PC-3 (cell line): ENCODE data around the gene STAG3. TPM values are rescaled to one million over a fixed set of nuclear protein-coding genes. Genes with fewer than 3 reads are reported as not detected.
"Not testable (repeated sequence)": the region's sequence is repeated elsewhere in the genome, so short reads cannot be mapped to it uniquely, and the experiment has no call there.

Experiments
- ATAC-seq: fragments of 200-7000 bp; cut with Tn5 transposase; 2 replicates; pipeline ENCODE4 v1.9.1; 2020; ENCODE audit warnings: mild to moderate bottlenecking, moderate library complexity
- Bru-seq: library from RNA; stranded (reverse); fragments of 400-500 nt; gene quantifications from one replicate; lab custom pipeline; 2021; lab: Mats Ljungman, UMichigan
- BruChase-seq, 2 experiments: library from RNA; stranded (reverse); fragments of 400-500 nt; gene quantifications; one replicate each; lab custom pipeline; 2021; lab: Mats Ljungman, UMichigan
- BruUV-seq: library from RNA; stranded (reverse); fragments of 400-500 nt; replicated peaks from 2 replicates; lab custom pipeline; 2021; lab: Mats Ljungman, UMichigan
- CTCF ChIA-PET: fragments of 300-600 bp; sonication (Branson Sonifier 250); formaldehyde crosslinking; loops from one replicate; lab custom pipeline; 2022; ENCODE audit warnings: antibody characterized with exemption; lab: Charles Lee
- POLR2A ChIA-PET: fragments of 300-600 bp; sonication (Branson Sonifier 250); formaldehyde crosslinking; loops from one replicate; lab custom pipeline; 2022; ENCODE audit warnings: antibody characterized with exemption; ENCODE audit not compliant: unreplicated experiment; lab: Charles Lee
- DNase-seq: peaks from one replicate; pipeline ENCODE4 v3.0.0-alpha.2; 2015
- H2AFZ ChIP-seq: fragments of 300-600 bp; sonication (generic); 2 replicates; pipeline ENCODE4 v1.6.0; 2016; ENCODE audit warnings: antibody characterized with exemption, low read length
- H3F3A ChIP-seq: fragments of 300-600 bp; sonication (generic); one replicate; pipeline ENCODE4 v1.6.0; 2017; ENCODE audit warnings: antibody characterized with exemption, low read length, control low read depth, mild to moderate bottlenecking; ENCODE audit not compliant: unreplicated experiment
- H3K27ac ChIP-seq: fragments of 300-600 bp; sonication (generic); 2 replicates; pipeline ENCODE4 v1.5.1; 2016; ENCODE audit warnings: mild to moderate bottlenecking, low read length
- H3K27me3 ChIP-seq: fragments of 300-600 bp; sonication (generic); 2 replicates; pipeline ENCODE4 v1.6.1; 2016; ENCODE audit warnings: low read length, mixed read lengths
- H3K36me3 ChIP-seq: fragments of 300-600 bp; sonication (generic); 2 replicates; pipeline ENCODE4 v1.6.1; 2016; ENCODE audit warnings: low read depth, mixed run types, low read length, mixed read lengths
- H3K4me1 ChIP-seq: fragments of 300-600 bp; sonication (generic); 2 replicates; pipeline ENCODE4 v1.5.1; 2016; ENCODE audit warnings: low read length; ENCODE audit not compliant: insufficient read depth
- H3K4me2 ChIP-seq: fragments of 300-600 bp; sonication (generic); 2 replicates; pipeline ENCODE4 v1.6.0; 2016; ENCODE audit warnings: low read length
- H3K4me3 ChIP-seq: fragments of 300-600 bp; sonication (generic); 2 replicates; pipeline ENCODE4 v1.5.1; 2016; ENCODE audit warnings: mild to moderate bottlenecking, low read length, mixed read lengths
- H3K79me2 ChIP-seq: fragments of 300-600 bp; sonication (generic); 2 replicates; pipeline ENCODE4 v1.6.1; 2017; ENCODE audit warnings: low read length, mixed read lengths
- H3K9ac ChIP-seq: fragments of 300-600 bp; sonication (generic); 2 replicates; pipeline ENCODE4 v1.6.0; 2016; ENCODE audit warnings: mild to moderate bottlenecking, low read length
- H3K9me2 ChIP-seq: fragments of 300-600 bp; sonication (generic); replicated peaks from 2 replicates; pipeline ENCODE4 v1.6.1; 2016; ENCODE audit warnings: mixed run types, low read length, mixed read lengths
- H3K9me3 ChIP-seq: fragments of 300-600 bp; sonication (generic); 2 replicates; pipeline ENCODE4 v1.6.1; 2016; ENCODE audit warnings: low read length, mixed read lengths
- H4K20me1 ChIP-seq: fragments of 300-600 bp; sonication (generic); 2 replicates; pipeline ENCODE4 v1.6.1; 2016; ENCODE audit warnings: low read length, mixed read lengths
- CTCF ChIP-seq: fragments of 300-600 bp; sonication (generic); conservative IDR thresholded peaks from 2 replicates; pipeline ENCODE4 v1.5.1; 2017; ENCODE audit warnings: antibody characterized with exemption, low read depth, mild to moderate bottlenecking, low read length
- EZH2 ChIP-seq: fragments of 300-600 bp; sonication (generic); IDR thresholded peaks from one replicate; pipeline ENCODE4 v1.6.1; 2017; ENCODE audit warnings: antibody characterized with exemption, mild to moderate bottlenecking, low read length; ENCODE audit not compliant: unreplicated experiment
- EZH2phosphoT487 ChIP-seq: fragments of 300-600 bp; sonication (generic); IDR thresholded peaks from 2 replicates; pipeline ENCODE4 v1.6.1; 2018; ENCODE audit warnings: mild to moderate bottlenecking, antibody characterized with exemption, low read length, borderline replicate concordance
- intact Hi-C: fragments of 100-400 bp; cut with micrococcal nuclease; formaldehyde crosslinking; loops from 2 replicates; pipeline ENCODE4 v1.9.0; 2023
- long read RNA-seq: library from polyadenylated mRNA; unstranded; transcript quantifications from one replicate; pipeline ENCODE4 v2.0.0, GENCODE V29; 2021; ENCODE audit not compliant: unreplicated experiment
- total RNA-seq: library from RNA; depleted of rRNA; stranded (reverse); fragments of >200 nt; gene quantifications from 2 replicates; pipeline ENCODE4 v1.2.3, GENCODE V29; 2014; rRNA removed

Gene STAG3
- total RNA-seq (0.07 and 1.2 TPM in 2 replicates), Bru-seq, nascent RNA (percentile 13 among the genes with signal in this experiment), BruChase-seq, experiment 1, labeled RNA remaining after a 6-hour chase (percentile 27 among the genes with signal in this experiment), BruChase-seq, experiment 2, labeled RNA remaining after a 2-hour chase (percentile 16 among the genes with signal in this experiment)
- long read RNA-seq, partial matches to known transcripts: 0 of 6 reads
- long read RNA-seq, other reads (novel, unspliced or antisense): 6 of 6 reads

- ChIA-PET POLR2A (interaction anchor here (0.6 kb wide), 1 partner anchor 75 kb away, joined by 7 read pairs; no protein-coding TSS in a partner anchor), CTCF (no interaction called here)
- Histone ChIP-seq H3K4me2 (peak within 1 kb of the TSS; percentile 96), H3K79me2 (no peaks in the 10 kb centered on the region), H3K27me3 (no peaks in the 10 kb centered on the region), H3K36me3 (no peaks in the 10 kb centered on the region), H3K27ac (no peak within 1 kb of the TSS), H3K9me2 (no peaks in the 10 kb centered on the region), H3K9ac (peak within 1 kb of the TSS; percentile 63), H4K20me1 (no peaks in the 10 kb centered on the region), H2AFZ (peak within 1 kb of the TSS; percentile 97), H3F3A (no peaks in the 10 kb centered on the region), H3K4me3 (peak within 1 kb of the TSS; percentile 84), H3K9me3 (no peaks in the 10 kb centered on the region), H3K4me1 (peaks cover 6% of the 10 kb centered on the region; the same call in 1 of the 2 replicates)
- DNase-seq (peak; percentile 93), ATAC-seq (peak; percentile 96)
- BruUV-seq: no TSS peak
- TF ChIP-seq CTCF: no peak
- no peak for TF ChIP-seq EZH2
- TF ChIP-seq EZH2phosphoT487: no peak
- intact Hi-C loops: loop anchor here (2.0 kb wide), 1 partner anchor 15 kb away; no protein-coding TSS in a partner anchor
These were observed at the start of gene STAG3, which contains the start of gene GPC2 for GRCh38 chr7:100177045-100178001. Gene STAG3, plus strand, starts transcription at chr7:100177918. Its CDS starts 2,639 bp downstream, at chr7:100180557. Gene GPC2, minus strand, starts transcription at chr7:100177381. Its CDS starts 182 bp downstream, at chr7:100177199.

GRCh38 chr7:100128637-100128963 is 49.1 kb upstream of the STAG3 start:
- ATAC-seq (no peak), DNase-seq (no peak)
- H3K27ac ChIP-seq: no peak overlapping the region
- no peaks in the 10 kb centered on the region for H3K36me3 ChIP-seq
- H3K4me2 ChIP-seq: peak overlapping the region; percentile 93
- no peak overlapping the region for H2AFZ ChIP-seq
- TF ChIP-seq EZH2phosphoT487: no peak
- TF ChIP-seq EZH2: no peak
- TF ChIP-seq CTCF: no peak
- no peak overlapping the region for H3K9ac ChIP-seq
- 0 out of 2 replicates have a peak, but pooled peaks cover 4% of the 10 kb centered on the region for H3K4me1 ChIP-seq
- no peaks in the 10 kb centered on the region for H3K9me2 ChIP-seq
- H3K9me3 ChIP-seq: no peaks in the 10 kb centered on the region
- H3K4me3 ChIP-seq: no peak overlapping the region
- intact Hi-C loops: loop anchor here (5.0 kb wide), 1 partner anchor 46 kb away; the partner anchor contains the start of gene ZNF3
- 0 out of 2 replicates have a peak, but pooled peaks cover 5% of the 10 kb centered on the region for H3K79me2 ChIP-seq
- H3F3A ChIP-seq: no peaks in the 10 kb centered on the region
- no peaks in the 10 kb centered on the region for H4K20me1 ChIP-seq
- ChIA-PET CTCF (interaction anchor here (0.9 kb wide), 1 partner anchor 279 kb away, joined by 7 read pairs; no protein-coding TSS in a partner anchor), POLR2A (interaction anchor here (0.6 kb wide), 2 partner anchors 84 to 1249 kb away, joined by 4 to 18 read pairs; no protein-coding TSS in a partner anchor)
- BruUV-seq: no TSS peak
- H3K27me3 ChIP-seq: no peaks in the 10 kb centered on the region

- H3K4me1 ChIP-seq, ATAC-seq, H3K79me2 ChIP-seq, H3K36me3 ChIP-seq, H3K27me3 ChIP-seq, H3K27ac ChIP-seq, H2AFZ ChIP-seq, H3K4me2 ChIP-seq, H3K9me2 ChIP-seq, H4K20me1 ChIP-seq, H3F3A ChIP-seq, POLR2A ChIA-PET, BruUV-seq, H3K9me3 ChIP-seq, H3K4me3 ChIP-seq, DNase-seq, H3K9ac ChIP-seq: not testable (repeated sequence)
- CTCF ChIA-PET: interaction anchor here (1.0 kb wide), 1 partner anchor 28 kb away, joined by 6 read pairs; no protein-coding TSS in a partner anchor
- intact Hi-C loops: loop anchor here (5.0 kb wide), 2 partner anchors 212 to 277 kb away; no protein-coding TSS in a partner anchor
These were observed 47.5 kb upstream of the STAG3 start for GRCh38 chr7:100130220-100130607.
